Posterior cingulate gyrus (tissue), 11 donors: Measurements from ENCODE around the gene TAF6.

Experiments
- DNase-seq, 10 donors: peaks; one replicate each; pipeline versions ENCODE4 v3.0.0 to v3.0.0-alpha.2; 2020 to 2021; ENCODE audit warnings: mixed read lengths in 3 of 10
- intact Hi-C: fragments of 100-400 bp; cut with DNase I; formaldehyde crosslinking; loops from one replicate; pipeline ENCODE4 v1.15.1; 2023

TAF6 gene

GRCh38 chr7:100082978-100083377, 36.2 kb downstream of the TAF6 start:
- DNase-seq = no peak
- intact Hi-C loops = no loop called here

- DNase-seq = peak; percentile 98 to 100 (median 99)
- intact Hi-C loops = no loop called here
Observed at GRCh38 chr7:100081535-100082102, 37.5 kb downstream of the TAF6 start, which contains the start of gene ZNF3. ZNF3 (minus strand) TSS chr7:100081723; CDS start chr7:100077357, 4,366 bp downstream.

- no peak for DNase-seq
- intact Hi-C loops = no loop called here
Observed at GRCh38 chr7:100080907-100081534, 38.1 kb downstream of the TAF6 start.

- peak in 6 of 10 donors; percentile 23 to 93 (median 42) for DNase-seq
- intact Hi-C loops = no loop called here
Observed at GRCh38 chr7:100079024-100079560, 40.1 kb downstream of the TAF6 start.

- intact Hi-C loops = no loop called here
- DNase-seq = no peak
Observed at GRCh38 chr7:100077205-100077604, 42.0 kb downstream of the TAF6 start.

- DNase-seq = no peak
- intact Hi-C loops = no loop called here
Observed at GRCh38 chr7:100075418-100075817, 43.7 kb downstream of the TAF6 start.

- intact Hi-C loops = no loop called here
- DNase-seq = no peak
Observed at GRCh38 chr7:100074841-100075240, 44.3 kb downstream of the TAF6 start.

GRCh38 chr7:100072462-100072861, 46.7 kb downstream of the TAF6 start:
- intact Hi-C loops = no loop called here
- DNase-seq = peak in 1 of 10 donors; percentile 49

GRCh38 chr7:100071018-100071723, 48.0 kb downstream of the TAF6 start:
- DNase-seq = no peak
- intact Hi-C loops = no loop called here

GRCh38 chr7:100069991-100070390, 49.2 kb downstream of the TAF6 start:
- intact Hi-C loops = no loop called here
- peak in 1 of 10 donors; percentile 55 for DNase-seq

- peak in 3 of 10 donors; percentile 29 to 79 (median 40) for DNase-seq
- intact Hi-C loops = no loop called here
Observed at GRCh38 chr7:100066953-100067352, 52.2 kb downstream of the TAF6 start.

- no peak for DNase-seq
Observed at GRCh38 chr7:100065452-100066186, 53.5 kb downstream of the TAF6 start.

GRCh38 chr7:100064162-100064561, 55.0 kb downstream of the TAF6 start:
- DNase-seq = peak in 1 of 10 donors; percentile 6
- intact Hi-C loops = no loop called here

More at GRCh38 chr7:100065452-100066186, 53.5 kb downstream of the TAF6 start:
- intact Hi-C loops = no loop called here

GRCh38 chr7:100063376-100063775, 55.8 kb downstream of the TAF6 start:
- intact Hi-C loops = no loop called here

GRCh38 chr7:100061518-100062193, 57.5 kb downstream of the TAF6 start:
- intact Hi-C loops = no loop called here
- DNase-seq = peak in 1 of 10 donors; percentile 24

More at GRCh38 chr7:100063376-100063775, 55.8 kb downstream of the TAF6 start:
- peak in 1 of 10 donors; percentile 22 for DNase-seq

- DNase-seq = peak in 1 of 10 donors; percentile 24
- intact Hi-C loops = loop anchor here (10.0 kb wide), 1 partner anchor 144 kb away; the partner anchor contains the start of gene TRIM4
Observed at GRCh38 chr7:100059251-100059739, 59.9 kb downstream of the TAF6 start.
